ENCODE results near the gene NFIA.

Gene NFIA

DNA sequence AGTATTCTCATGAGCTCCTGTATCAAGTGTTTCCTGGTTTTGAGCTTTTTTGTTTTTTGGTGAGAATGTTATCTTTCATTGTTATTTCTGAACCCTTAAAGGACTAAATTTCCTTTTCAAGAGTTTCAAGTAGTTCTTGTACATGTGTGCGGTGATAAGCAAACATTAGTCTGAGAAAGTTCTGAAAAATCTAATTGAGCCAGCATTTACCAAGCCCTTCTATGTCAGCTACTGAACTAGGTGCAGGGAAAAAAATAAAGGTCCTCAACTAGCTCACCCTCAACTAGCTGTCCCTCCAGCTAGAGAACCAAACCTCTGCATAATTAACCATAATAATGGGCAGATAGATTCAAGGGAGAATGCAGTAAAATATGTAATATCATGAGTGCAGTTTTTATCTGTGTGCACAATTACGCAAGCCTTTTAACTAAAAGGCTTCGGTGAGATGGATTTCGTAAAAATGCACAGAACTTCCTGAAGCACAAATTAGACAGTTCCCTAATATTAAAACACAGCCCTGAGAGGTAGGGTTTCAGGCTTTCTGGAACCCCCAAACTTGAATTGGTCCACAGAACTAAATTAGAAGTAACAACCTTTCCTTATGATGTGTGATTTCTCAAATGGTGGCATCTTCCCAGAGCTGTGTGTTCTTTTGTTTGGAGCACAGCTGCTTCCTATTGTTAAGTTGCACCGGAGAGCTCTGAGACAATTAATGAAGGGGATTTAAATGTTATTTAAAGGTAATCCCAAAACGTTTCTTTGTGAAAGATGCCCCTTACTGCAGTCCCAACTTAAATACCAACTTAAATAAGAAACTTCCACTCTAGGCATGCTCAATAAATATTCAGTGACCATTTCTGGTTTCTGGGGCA lies 165.8 kb downstream of the NFIA start:
- H3K4me3 ChIP-seq (ENCODE audit: low read length), result no peak overlapping the region
- DNase-seq (ENCODE audit: low read depth, low spot score), result no peak

DNA sequence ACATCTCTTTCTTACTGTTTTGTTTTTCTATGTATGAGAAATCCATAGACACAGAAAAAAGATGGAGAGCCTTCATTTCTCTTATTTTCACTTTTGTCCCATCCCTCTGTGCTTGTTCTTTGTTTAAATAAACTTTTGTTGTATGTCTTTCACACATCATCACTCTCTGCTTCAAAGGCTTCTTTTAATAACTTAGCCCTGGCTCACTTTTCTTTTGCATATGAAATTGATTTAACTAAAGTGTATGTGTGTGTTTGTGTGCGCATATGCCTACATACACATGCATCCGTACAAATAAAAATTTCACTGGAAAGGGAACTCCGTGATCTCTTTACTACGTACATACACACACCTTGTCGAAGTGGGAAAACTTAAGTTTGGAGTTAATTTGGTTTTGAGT lies 168.6 kb downstream of the NFIA start:
- no peak for DNase-seq (ENCODE audit: low read depth, low spot score)
- H3K4me3 ChIP-seq (ENCODE audit: low read length), result no peak overlapping the region

DNA sequence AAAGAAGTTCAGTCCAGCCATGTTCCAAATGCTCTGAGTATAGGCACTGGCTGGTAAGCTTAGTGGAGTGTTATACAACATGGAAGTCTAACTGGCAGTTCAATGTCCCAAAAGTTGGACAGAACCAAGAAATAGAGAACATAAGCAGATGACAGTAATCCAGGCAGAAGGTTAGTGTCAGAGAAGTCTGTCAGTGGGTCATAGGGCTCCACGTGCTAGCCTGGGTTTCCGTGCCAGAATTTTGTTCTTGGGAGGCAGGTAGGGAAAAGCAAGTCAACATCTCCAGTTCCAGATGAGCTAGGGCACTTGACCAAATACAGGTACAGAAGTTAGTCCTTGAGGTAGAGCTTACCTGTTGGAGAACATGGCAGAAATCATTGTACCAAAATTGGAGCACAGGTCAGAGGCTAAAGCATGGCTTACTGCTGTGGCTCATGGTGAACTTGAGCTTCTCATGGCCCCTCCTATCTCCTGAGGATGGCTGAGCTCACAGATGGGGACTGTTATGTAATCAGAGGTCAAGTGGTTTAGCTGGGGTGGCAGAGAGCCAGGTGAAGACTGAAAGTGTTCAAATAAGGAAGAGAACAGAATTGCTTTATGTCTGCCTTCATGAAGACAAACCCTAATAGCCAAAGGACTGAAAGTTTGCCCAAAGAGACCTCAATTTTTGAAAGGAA lies 170.8 kb downstream of the NFIA start:
- no peak overlapping the region for H3K4me3 ChIP-seq (ENCODE audit: low read length)
- DNase-seq (ENCODE audit: low read depth, low spot score), result no peak

DNA sequence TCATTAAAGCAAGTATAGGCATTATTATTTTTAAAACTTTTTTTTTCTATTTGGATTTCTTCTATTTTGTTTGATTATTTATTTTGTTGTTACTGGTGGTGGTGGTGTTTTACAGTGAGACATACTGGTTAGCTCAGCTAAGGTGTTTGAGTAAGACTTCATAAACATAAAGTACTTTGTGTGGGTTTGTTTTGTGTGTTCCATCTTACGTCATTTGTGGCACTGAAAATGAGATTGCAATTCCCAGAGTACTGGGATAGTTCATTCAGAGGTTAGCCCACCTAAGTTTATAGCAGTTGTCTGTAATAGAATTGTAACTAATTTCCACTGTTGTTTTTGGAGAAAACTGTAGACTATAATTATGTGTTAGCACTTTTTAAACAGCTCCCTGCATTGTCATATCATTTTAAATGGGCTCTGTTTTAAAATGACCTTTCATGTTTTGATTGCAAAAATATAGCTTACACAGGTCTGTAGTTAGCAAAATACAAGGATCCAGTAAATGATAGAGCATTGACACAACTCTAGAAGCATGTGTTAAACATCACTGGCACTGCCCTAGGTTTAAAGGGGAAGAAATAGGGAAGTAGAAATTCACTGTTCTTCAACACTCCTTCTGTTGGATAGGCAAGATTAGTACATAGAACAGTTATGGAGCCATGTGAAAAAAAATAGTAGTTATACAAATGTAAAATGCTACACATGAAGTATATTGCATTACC lies 171.7 kb downstream of the NFIA start:
- no peak for DNase-seq (ENCODE audit: low read depth, low spot score)

DNA sequence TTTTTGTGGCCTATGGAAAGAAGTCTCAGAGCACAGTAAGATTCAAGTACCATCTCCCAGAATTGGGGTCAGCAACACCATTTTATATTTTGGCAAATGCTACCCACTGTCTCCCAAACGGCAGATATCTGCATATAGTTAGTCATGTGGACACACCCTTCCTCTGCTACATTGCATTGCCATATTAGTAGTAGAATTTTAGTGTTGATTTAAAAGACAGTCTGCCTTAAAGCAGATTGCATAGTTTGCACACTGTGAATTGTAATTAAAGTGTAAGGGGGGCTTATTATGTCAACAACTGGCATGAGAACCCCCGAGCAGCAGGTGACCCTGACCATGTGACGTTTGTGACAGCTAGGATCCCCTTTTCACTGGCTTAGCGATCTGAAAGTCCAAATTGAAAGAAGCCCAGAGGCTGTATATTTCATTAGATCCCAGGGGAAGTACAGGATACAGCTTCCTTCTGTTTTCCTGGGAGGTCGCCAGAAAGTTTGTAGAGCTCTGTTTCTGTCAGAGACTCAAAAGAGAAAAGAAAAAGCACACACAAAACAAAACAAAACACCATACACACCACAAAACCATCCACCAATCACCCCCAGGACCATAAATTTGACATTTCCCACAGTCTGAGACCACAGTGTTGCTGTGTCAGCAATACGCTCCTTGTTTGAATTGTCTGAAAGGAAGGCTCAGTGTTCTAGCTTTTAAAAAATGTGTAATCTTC lies 172.4 kb downstream of the NFIA start:
- DNase-seq (ENCODE audit: low read depth, low spot score), result no peak
- no peak overlapping the region for H3K4me3 ChIP-seq (ENCODE audit: low read length)

More for the DNA sequence above, 171.7 kb downstream of the NFIA start:
- no peak overlapping the region for H3K4me3 ChIP-seq (ENCODE audit: low read length)

DNA sequence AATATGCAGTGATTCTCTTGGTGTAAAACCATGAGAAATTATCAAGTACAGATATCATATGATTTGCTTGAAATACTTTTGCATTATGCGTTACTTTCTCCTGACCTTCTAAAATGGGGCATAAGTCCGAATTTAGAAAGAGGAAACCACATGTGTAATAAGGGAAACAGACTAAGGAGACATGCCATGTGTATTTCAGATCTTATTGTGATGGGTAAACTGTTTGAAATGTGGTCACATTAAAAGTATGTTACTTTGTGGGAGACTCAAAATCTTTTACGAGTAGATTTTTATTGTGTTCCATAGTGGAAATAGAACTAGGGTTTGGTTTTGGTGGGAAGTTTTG lies 173.0 kb downstream of the NFIA start:
- DNase-seq (ENCODE audit: low read depth, low spot score), result no peak
- no peak overlapping the region for H3K4me3 ChIP-seq (ENCODE audit: low read length)

DNA sequence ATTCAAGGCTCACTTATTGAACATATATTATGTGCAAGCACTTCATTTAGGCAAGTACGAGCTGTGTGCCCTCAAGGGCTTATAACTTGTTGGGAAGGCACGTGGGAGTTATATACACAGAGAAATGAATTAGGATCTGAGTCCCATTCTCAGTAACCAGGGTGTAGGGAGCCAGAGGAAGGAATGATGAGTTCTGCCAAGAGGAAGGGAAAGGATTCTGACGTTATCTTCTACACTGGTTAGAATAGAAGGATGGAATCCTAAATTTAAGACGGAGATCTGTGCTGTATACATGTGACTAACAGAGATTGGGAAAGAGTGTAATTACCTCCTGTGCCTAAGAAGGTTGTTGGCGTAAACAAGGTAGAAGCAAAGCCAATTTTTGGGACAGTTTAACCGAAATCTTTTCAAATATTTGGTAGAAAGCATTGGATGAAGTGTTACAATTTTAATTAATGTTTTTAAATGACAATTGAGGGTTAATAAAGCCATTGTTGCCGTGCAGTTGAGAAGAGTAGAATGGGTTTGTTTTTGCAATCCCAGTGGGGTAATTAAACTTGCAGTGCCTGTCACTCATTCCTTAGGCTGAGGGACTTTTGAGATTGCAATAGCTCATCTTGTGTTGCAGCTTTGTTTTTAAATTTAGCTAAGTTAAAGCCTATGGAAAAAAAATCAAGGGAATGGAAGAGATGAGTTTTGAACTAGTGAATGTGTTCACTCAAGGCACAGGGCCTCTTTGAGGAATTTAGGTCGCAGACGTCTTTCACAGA lies 177.2 kb downstream of the NFIA start:
- no peak for DNase-seq (ENCODE audit: low read depth, low spot score)

DNA sequence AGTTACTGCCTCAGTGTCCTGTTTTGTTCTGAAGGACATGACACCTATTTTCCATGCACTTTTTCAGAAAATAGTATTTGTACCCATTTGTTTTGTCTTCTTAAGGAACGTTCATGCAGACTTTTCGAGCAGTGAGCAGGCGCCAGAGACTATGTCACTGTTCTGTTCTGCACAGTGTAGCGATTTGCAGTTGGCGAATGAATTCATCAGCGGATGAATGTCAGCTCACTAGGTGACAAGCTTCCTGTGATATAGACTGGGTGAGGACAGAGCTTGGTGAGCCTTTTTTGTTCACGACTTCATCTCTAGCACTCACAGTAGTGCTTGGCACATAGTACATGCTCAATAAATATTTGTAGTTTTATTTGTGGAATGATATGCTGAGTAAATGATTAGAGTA lies 177.8 kb downstream of the NFIA start:
- no peak overlapping the region for H3K4me3 ChIP-seq (ENCODE audit: low read length)
- no peak for DNase-seq (ENCODE audit: low read depth, low spot score)

More for the DNA sequence above, 177.2 kb downstream of the NFIA start:
- H3K4me3 ChIP-seq (ENCODE audit: low read length), result no peak overlapping the region

DNA sequence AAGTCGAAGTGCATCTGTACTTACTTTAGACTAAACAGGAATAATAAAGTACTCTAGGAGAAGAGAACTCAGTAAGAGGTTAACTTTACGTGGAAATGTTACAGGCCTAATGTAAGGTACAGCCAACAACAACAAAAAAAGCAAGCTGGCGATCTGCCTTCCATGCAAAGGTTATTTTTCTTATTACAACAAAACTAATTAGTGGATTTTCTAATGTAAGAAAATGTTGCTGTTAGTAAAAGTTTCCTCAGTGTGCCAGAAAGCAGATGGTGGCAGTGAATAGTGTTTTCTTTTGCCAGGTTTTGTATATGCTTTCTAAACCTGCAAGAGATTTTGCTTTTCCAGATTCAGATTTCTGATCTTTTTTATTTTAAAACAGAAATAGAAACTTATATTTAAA lies 179.2 kb downstream of the NFIA start:
- no peak for DNase-seq (ENCODE audit: low read depth, low spot score)
- H3K4me3 ChIP-seq (ENCODE audit: low read length), result no peak overlapping the region

DNA sequence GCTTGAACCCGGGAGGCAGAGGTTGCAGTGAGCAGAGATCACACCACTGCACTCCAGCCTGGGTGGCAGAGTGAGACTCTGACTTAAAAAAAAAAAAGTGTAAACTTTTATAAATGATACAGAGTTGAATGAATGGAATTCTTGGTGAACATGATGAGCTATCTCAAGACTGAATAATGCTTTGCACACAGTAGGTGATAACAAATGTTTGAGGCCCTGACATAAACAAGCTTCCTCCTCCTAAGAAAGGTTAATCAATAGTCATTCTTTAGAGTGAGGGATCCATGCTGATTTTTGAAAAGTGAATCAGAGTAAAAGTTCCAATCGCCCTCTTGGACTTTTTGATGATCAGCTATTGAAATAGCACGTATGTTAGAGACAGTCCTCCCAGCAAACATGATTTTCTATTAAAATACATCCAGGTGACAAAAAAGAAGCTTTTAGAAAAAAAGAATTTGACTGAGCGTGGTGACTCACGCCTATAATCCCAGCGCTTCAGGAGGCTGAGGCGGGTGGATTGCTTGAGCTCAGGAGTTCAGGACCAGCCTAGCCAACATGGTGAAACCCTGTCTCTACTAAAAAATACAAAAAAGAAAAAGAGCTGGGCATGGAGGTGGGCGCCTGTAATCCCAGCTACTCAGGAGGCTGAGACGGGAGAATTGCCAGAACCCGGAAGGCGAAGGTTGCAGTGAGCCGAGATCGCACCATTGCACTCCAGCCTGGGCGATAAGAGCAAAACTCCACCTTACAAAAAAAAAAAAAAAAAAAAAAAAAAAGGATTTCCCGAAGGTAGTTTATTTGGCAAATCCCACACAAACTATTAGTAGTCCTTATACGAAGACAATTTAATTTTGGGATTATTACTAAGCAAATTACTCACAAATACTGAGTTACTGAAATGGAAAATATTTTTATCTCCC lies 181.8 kb downstream of the NFIA start:
- DNase-seq (ENCODE audit: low read depth, low spot score), result no peak
- no peak overlapping the region for H3K4me3 ChIP-seq (ENCODE audit: low read length)

DNA sequence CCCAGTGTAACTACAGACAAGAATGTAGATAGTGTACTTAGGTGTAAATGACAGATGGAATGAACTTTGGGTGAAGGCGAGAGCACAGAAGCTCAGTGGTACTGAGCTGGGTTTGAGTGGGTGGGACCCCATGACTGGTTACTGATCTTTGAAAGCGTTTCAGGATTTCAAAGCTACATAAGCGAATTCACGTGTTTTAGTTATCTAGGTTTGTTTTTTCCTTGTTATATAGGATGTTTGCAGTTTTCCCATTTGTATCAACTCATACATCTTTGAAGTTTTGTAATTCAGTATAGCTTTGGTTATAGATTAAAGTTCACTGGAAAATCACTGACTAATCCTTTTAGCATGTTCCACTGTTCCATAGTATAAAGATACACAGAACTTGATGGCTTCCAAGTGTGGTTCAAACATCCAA lies 182.5 kb downstream of the NFIA start:
- no peak for DNase-seq (ENCODE audit: low read depth, low spot score)
- no peak overlapping the region for H3K4me3 ChIP-seq (ENCODE audit: low read length)

DNA sequence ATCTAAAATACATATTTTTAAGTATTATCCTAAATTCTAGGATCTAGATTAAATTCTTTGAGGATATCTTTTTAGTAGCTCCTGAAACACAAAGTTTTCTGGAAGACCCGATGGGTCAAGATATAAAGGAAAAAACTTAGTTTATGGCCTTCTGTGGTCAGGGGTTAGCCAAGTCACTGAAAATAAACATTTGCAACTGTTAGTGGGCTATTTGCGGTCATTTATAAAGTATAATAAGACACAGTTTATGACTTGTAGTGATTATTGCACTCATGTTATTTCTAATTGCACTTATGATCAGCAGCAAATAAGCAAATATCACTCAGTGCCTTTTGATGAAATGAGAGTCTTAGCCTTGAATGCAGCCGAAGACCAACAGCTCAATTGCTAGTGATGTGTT lies 183.3 kb downstream of the NFIA start:
- H3K4me3 ChIP-seq (ENCODE audit: low read length), result no peak overlapping the region
- no peak for DNase-seq (ENCODE audit: low read depth, low spot score)

DNA sequence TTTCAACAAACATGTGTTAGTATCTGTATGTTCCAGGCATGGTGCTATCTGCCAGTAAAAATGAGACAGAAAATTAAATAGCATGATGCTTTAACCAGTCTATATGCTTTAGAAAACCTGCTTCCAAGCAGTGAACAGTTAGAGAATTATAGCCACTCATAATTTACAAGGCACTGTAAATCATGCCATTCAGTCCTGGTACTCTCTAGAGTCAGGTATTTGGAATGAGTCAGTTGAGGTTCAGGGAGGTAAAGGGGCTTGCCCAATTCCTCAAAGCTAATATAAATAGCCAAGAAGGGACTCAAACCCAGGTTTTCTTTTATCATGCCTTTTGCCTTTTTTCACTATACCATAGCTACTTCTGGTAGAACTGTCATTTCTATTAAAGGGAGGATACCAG lies 184.4 kb downstream of the NFIA start:
- no peak overlapping the region for H3K4me3 ChIP-seq (ENCODE audit: low read length)
- DNase-seq (ENCODE audit: low read depth, low spot score), result no peak

DNA sequence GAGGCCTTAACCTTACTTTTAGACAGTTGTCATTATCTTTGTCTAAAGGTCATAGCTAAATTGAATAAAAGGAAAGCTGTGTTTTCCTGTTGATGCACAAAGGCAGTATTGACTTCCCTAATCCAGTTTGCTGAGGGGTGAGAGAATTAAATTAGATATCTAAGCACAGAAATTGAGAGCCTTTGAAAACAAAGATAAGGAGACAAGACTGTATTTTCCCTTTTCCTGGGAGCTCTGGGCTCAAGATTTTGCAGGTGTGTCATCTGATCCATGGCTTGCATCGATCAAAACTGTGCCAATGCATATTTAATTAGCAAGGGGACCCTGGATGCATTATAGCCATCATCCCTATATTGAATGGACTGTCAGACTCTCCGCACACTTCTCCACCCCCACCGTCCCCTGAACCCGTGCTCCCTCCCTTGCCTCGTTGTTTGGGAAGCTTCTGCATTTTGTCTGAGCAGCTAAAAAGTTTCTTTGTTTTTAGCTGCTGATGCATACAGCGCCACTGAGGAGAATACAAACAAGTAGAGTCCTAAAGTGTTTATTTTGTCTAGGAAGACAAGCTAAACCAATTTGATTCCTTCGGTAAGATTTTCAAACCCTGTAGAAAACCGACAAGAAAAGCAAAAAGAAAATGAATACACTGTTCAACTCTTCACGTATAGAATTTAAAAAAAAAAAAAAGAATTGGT lies 186.3 kb downstream of the NFIA start:
- H3K4me3 ChIP-seq (ENCODE audit: low read length), result no peak overlapping the region
- DNase-seq (ENCODE audit: low read depth, low spot score), result no peak

DNA sequence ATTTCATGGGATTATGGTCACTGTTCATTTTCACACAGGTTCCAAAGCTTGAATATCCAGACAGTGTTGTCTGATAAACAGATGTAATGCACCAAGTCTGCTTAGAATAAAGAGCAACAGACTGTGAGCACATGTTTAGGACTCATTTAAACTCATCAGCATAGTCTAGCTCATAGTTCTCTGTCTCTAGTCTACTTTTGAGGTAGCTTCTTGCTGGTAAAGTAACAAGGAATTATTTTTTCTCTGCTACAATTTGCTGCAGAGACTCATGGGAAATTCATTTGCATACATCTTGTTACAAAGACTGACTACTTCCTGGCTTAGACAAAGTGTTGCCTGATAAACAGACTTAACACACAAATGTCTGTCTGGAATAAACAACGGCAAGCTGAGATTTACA lies 187.2 kb downstream of the NFIA start:
- no peak overlapping the region for H3K4me3 ChIP-seq (ENCODE audit: low read length)
- no peak for DNase-seq (ENCODE audit: low read depth, low spot score)

DNA sequence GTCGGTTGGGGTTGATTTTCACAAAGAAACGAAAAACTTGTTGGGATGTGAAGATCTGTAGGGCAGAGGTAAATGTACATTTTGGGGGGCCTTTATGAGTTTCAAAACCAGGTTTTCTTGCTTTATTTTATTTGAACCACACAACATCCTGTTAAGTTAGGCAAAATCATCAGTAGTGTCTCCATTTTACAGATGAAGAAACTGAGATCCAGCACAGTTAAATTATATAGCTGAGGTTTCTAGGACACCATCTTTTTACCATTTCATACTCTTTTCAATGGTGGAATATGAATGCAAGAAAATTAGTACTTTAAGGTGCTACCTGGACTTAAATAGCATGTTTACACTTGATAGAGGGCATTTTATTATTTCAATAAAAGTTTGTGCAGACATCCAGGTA lies 187.7 kb downstream of the NFIA start:
- no peak overlapping the region for H3K4me3 ChIP-seq (ENCODE audit: low read length)
- no peak for DNase-seq (ENCODE audit: low read depth, low spot score)

DNA sequence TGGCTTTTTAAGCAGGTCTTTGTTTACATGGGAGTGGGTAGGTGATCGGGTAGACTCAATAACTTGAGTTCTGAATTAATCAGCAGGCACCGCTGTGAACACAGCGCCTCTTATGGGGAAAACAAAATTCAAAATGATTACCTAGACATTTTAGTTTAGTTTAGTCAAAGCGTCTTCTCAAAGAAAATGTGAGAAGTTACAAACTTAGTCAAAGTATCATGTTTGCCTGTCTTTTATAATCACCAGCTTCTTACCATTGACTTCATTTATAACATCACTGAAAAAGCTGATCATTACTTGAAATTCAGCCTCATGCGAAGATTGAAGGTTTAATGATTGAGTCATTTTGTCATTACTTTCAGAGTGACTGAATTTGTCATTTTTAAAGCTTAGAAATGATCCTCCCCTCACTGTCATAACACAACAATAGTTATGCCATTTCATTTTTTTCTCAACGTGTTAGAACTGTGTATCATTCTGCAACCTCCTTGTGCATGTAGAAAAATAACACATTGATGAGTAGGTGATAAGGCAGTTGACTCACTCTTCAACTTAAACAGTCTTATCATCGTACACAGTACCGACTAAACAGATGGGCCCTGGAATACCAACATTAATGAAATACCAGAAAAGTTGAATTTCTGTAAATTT lies 188.5 kb downstream of the NFIA start:
- no peak overlapping the region for H3K4me3 ChIP-seq (ENCODE audit: low read length)
- no peak for DNase-seq (ENCODE audit: low read depth, low spot score)
